Measurements from ENCODE around the gene BRD3OS. TPM values are rescaled to one million over a fixed set of nuclear protein-coding genes. Genes with fewer than 3 reads are reported as not detected.

BRD3OS gene
- total and polyA plus RNA-seq, 2 of the 13 experiments (the other 11 are each of a cell fraction or from before 2014, with no cell fraction given) = 4.9 to 5.7 TPM

- no peak for TF ChIP-seq PRDM4 (CRISPR knock-in tag; IDR thresholded peaks at IDR 0.05; ENCODE audit: borderline replicate concordance)
- no peak for TF ChIP-seq AHDC1 (CRISPR knock-in tag; IDR thresholded peaks at IDR 0.05; ENCODE audit: borderline replicate concordance)
- no peak for TF ChIP-seq ZNF547 (CRISPR knock-in tag; IDR thresholded peaks at IDR 0.05)
These were observed 41.9 kb downstream of the BRD3OS start (continued) for GRCh38 chr9:134066913-134067851.
